HCT116 (cell line): Measurements from ENCODE around the gene KRTAP1-4. TPM values are rescaled to one million over a fixed set of nuclear protein-coding genes. Genes with fewer than 3 reads are reported as not detected.
"Not testable (repeated sequence)": the region's sequence is repeated elsewhere in the genome, so short reads cannot be mapped to it uniquely, and the experiment has no call there.

Experiments
- ATAC-seq: fragments of 200-7000 bp; cut with Tn5 transposase; 2 replicates; pipeline ENCODE4 v1.9.1; 2020; ENCODE audit warnings: mild to moderate bottlenecking, moderate library complexity
- BruUV-seq: library from RNA; stranded (reverse); fragments of 400-500 nt; replicated peaks from 2 replicates; lab custom pipeline; 2021; lab: Mats Ljungman, UMichigan
- CTCF ChIA-PET: fragments of 300-600 bp; sonication (Branson Sonifier 250); formaldehyde crosslinking; loops from one replicate; lab custom pipeline; 2021; ENCODE audit warnings: antibody characterized with exemption; lab: Charles Lee
- POLR2A ChIA-PET: fragments of 300-600, 350-600 bp; sonication (Branson Sonifier 250); formaldehyde crosslinking; loops from one replicate; lab custom pipeline; 2021; ENCODE audit warnings: antibody characterized with exemption; lab: Charles Lee
- RAD21 ChIA-PET, 2 experiments: fragments of 300-600 bp; sonication (Branson Sonifier 250); formaldehyde crosslinking; loops; one replicate each; lab custom pipeline; 2023; ENCODE audit warnings: low total read pairs in 2 of 2; ENCODE audit not compliant: uncharacterized antibody in 2 of 2, unreplicated experiment in 2 of 2, low non-redundant PET in 1 of 2; lab: Charles Lee
- DNase-seq: peaks from one replicate; pipeline ENCODE4 v3.0.0-alpha.2; 2010; ENCODE audit warnings: low read depth, low spot score
- H2AFZ ChIP-seq: fragments of 200-600 bp; shearing (Covaris generic), sonication (generic); 2 replicates; pipeline ENCODE4 v1.6.1; 2017; ENCODE audit warnings: low read depth, mixed run types, mixed read lengths, antibody characterized with exemption, low read length; ENCODE audit not compliant: poor library complexity, severe bottlenecking
- H3K27ac ChIP-seq: 2 replicates; pipeline ENCODE4 v1.5.1; 2012; ENCODE audit warnings: low read depth, low read length
- H3K27me3 ChIP-seq: fragments of 200-600 bp; sonication (generic); 2 replicates; pipeline ENCODE4 v1.6.1; 2016; ENCODE audit warnings: mixed run types, low read length, mixed read lengths; ENCODE audit not compliant: insufficient read depth
- H3K36me3 ChIP-seq, 2 experiments: fragments of 200-500 bp in 1 of 2; fragments of 200-600 bp in 1 of 2; sonication (Bioruptor generic) in 1 of 2; sonication (generic) in 1 of 2; 2 replicates each; pipeline versions ENCODE4 v1.5.1 to v1.6.1; 2014 to 2016; ENCODE audit warnings: low read length in 2 of 2, inconsistent platforms in 1 of 2, mixed read lengths in 1 of 2, mixed run types in 1 of 2; ENCODE audit not compliant: insufficient read depth in 2 of 2, control insufficient read depth in 1 of 2
- H3K4me1 ChIP-seq, 2 experiments: fragments of 200-600 bp in 1 of 2; sonication (generic) in 1 of 2; 2 replicates each; pipeline versions ENCODE4 v1.5.1 to v1.6.1; 2012 to 2017; ENCODE audit warnings: low read length in 2 of 2, inconsistent platforms in 1 of 2, mild to moderate bottlenecking in 1 of 2, mixed read lengths in 1 of 2, mixed run types in 1 of 2, moderate library complexity in 1 of 2; ENCODE audit not compliant: insufficient read depth in 2 of 2, control insufficient read depth in 1 of 2
- H3K4me2 ChIP-seq: fragments of 200-600 bp; sonication (generic); 2 replicates; pipeline ENCODE4 v1.6.1; 2017; ENCODE audit warnings: mixed run types, low read length, mixed read lengths
- H3K4me3 ChIP-seq, 2 experiments: fragments of 200-600 bp in 1 of 2; sonication (generic) in 1 of 2; replicated peaks in 1 of 2; 2 replicates each; pipeline ENCODE4 v1.5.1; 2011 to 2016; ENCODE audit warnings: low read length in 2 of 2, control low read depth in 1 of 2, low read depth in 1 of 2, mild to moderate bottlenecking in 1 of 2, mixed read lengths in 1 of 2, mixed run types in 1 of 2
- H3K79me2 ChIP-seq: fragments of 200-600 bp; sonication (generic); 2 replicates; pipeline ENCODE4 v1.6.1; 2017; ENCODE audit warnings: mild to moderate bottlenecking, mixed run types, low read length, moderate library complexity, mixed read lengths; ENCODE audit not compliant: insufficient read depth
- H3K9ac ChIP-seq: fragments of 200-600 bp; sonication (generic); 2 replicates; pipeline ENCODE4 v1.6.1; 2016; ENCODE audit warnings: low read length, mixed read lengths
- H3K9me2 ChIP-seq: fragments of 200-600 bp; sonication (generic), shearing (Covaris generic); 2 replicates; pipeline ENCODE4 v1.6.1; 2017; ENCODE audit warnings: mixed run types, mild to moderate bottlenecking, moderate library complexity; ENCODE audit not compliant: insufficient read depth
- H3K9me3 ChIP-seq, 2 experiments: fragments of 200-500 bp in 1 of 2; fragments of 200-600 bp in 1 of 2; sonication (Bioruptor generic) in 1 of 2; sonication (generic) in 1 of 2; 2 replicates each; pipeline ENCODE4 v1.6.1; 2014 to 2017; ENCODE audit warnings: low read length in 2 of 2, mixed read lengths in 2 of 2, inconsistent platforms in 1 of 2, low read depth in 1 of 2, mild to moderate bottlenecking in 1 of 2, mixed run types in 1 of 2, moderate library complexity in 1 of 2; ENCODE audit not compliant: control insufficient read depth in 1 of 2, insufficient read depth in 1 of 2
- H4K20me1 ChIP-seq: fragments of 200-600 bp; sonication (generic), shearing (Covaris generic); 2 replicates; pipeline ENCODE4 v1.6.1; 2017; ENCODE audit warnings: mixed run types, mild to moderate bottlenecking, moderate library complexity; ENCODE audit not compliant: insufficient read depth
- CTCF ChIP-seq, 3 experiments: fragments of 200-600 bp in 1 of 3; sonication (generic) in 1 of 3; IDR thresholded peaks in 2 of 3; conservative IDR thresholded peaks in 1 of 3; 2 replicates each; pipeline ENCODE4 v1.5.1; 2012 to 2017; ENCODE audit warnings: low read depth in 2 of 3, low read length in 2 of 3, antibody characterized with exemption in 1 of 3, borderline replicate concordance in 1 of 3, control low read depth in 1 of 3, mild to moderate bottlenecking in 1 of 3, mixed read lengths in 1 of 3, mixed run types in 1 of 3, moderate library complexity in 1 of 3; ENCODE audit not compliant: insufficient read depth in 1 of 3
- FOSL1 ChIP-seq: IDR thresholded peaks from 2 replicates; pipeline ENCODE4 v1.6.1; 2012; ENCODE audit warnings: low read depth
- SP1 ChIP-seq: IDR thresholded peaks from 2 replicates; pipeline ENCODE4 v1.6.1; 2012; ENCODE audit warnings: low read depth
- intact Hi-C: fragments of 100-400 bp; cut with micrococcal nuclease; formaldehyde crosslinking; loops from 2 replicates; pipeline ENCODE4 v1.10.0; 2022
- total RNA-seq: library from RNA; stranded (reverse); gene quantifications from one replicate; pipeline ENCODE4 v1.2.1, GENCODE V29; 2021; ENCODE audit not compliant: unreplicated experiment

The KRTAP1-4 gene
- total RNA-seq, 1 experiment from 2014 or later: not detected

GRCh38 chr17:41060052-41060604 lies 30.1 kb upstream of the KRTAP1-4 start, which contains the start of gene KRTAP2-3 (continued):
- TF ChIP-seq CTCF (IDR thresholded peaks at IDR 0.05 in 2 of 3, conservative IDR thresholded peaks at IDR 0.05 in 1 of 3; ENCODE audit: borderline replicate concordance in 1 of 3, insufficient read depth in 1 of 3, low read depth in 2 of 3, low read length in 2 of 3): no peak

- POLR2A ChIA-PET, H4K20me1 ChIP-seq, H3K79me2 ChIP-seq, H2AFZ ChIP-seq, CTCF ChIA-PET, DNase-seq, RAD21 ChIA-PET, H3K27me3 ChIP-seq, intact Hi-C loops, H3K9me2 ChIP-seq, H3K9me3 ChIP-seq, H3K4me3 ChIP-seq, H3K36me3 ChIP-seq: not testable (repeated sequence)
- TF ChIP-seq SP1 (peak; percentile 28; the same call in 1 of the 2 replicates), FOSL1 (0 out of 2 replicates have a peak, but pooled peaks have one; percentile 14)
- H3K4me1 ChIP-seq: peaks cover 39 to 53% of the 10 kb centered on the region in 2 experiments
- H3K9ac ChIP-seq: peak overlapping the region; percentile 10; the same call in 1 of the 2 replicates
- peak overlapping the region; percentile 28 for H3K4me2 ChIP-seq
- peak; percentile 41 for ATAC-seq
- peak overlapping the region; percentile 85 for H3K27ac ChIP-seq
- BruUV-seq: TSS peak; percentile 54
Measured at GRCh38 chr17:41059276-41060051, 29.5 kb upstream of the KRTAP1-4 start.
